ENCODE measurements around the gene GLT6D1. TPM values are rescaled to one million over a fixed set of nuclear protein-coding genes. Genes with fewer than 3 reads are reported as not detected.

The GLT6D1 gene
- polyA plus RNA-seq, 4 donors: not detected

- no peak for DNase-seq (ENCODE audit: low read depth in 4 of 4, low spot score in 3 of 4)
Measured at GRCh38 chr9:135666534-135667462, 27.5 kb upstream of the GLT6D1 start.

GRCh38 chr9:135665795-135666189 is 26.5 kb upstream of the GLT6D1 start:
- DNase-seq (ENCODE audit: low read depth in 4 of 4, low spot score in 3 of 4): no peak

- DNase-seq (ENCODE audit: low read depth in 4 of 4, low spot score in 3 of 4): no peak
Measured at GRCh38 chr9:135664801-135665794, 25.8 kb upstream of the GLT6D1 start.

GRCh38 chr9:135664266-135664665 is 24.9 kb upstream of the GLT6D1 start:
- no peak for DNase-seq (ENCODE audit: low read depth in 4 of 4, low spot score in 3 of 4)

- no peak for DNase-seq (ENCODE audit: low read depth in 4 of 4, low spot score in 3 of 4)
Measured at GRCh38 chr9:135663857-135664256, 24.5 kb upstream of the GLT6D1 start.

GRCh38 chr9:135663451-135663770 is 24.1 kb upstream of the GLT6D1 start:
- no peak for DNase-seq (ENCODE audit: low read depth in 4 of 4, low spot score in 3 of 4)

- DNase-seq (ENCODE audit: low read depth in 4 of 4, low spot score in 3 of 4): no peak
Measured at GRCh38 chr9:135662758-135663450, 23.6 kb upstream of the GLT6D1 start, which contains the start of gene LCN9. Gene LCN9 (plus strand): TSS chr9:135663309. CDS start chr9:135663322, 13 bp downstream.

GRCh38 chr9:135661816-135662560 is 22.6 kb upstream of the GLT6D1 start:
- no peak for DNase-seq (ENCODE audit: low read depth in 4 of 4, low spot score in 3 of 4)

- no peak for DNase-seq (ENCODE audit: low read depth in 4 of 4, low spot score in 3 of 4)
Measured at GRCh38 chr9:135660407-135660806, 21.1 kb upstream of the GLT6D1 start.

- no peak for DNase-seq (ENCODE audit: low read depth in 4 of 4, low spot score in 3 of 4)
Measured at GRCh38 chr9:135659252-135659651, 19.9 kb upstream of the GLT6D1 start.

GRCh38 chr9:135657416-135657815 is 18.1 kb upstream of the GLT6D1 start:
- DNase-seq (ENCODE audit: low read depth in 4 of 4, low spot score in 3 of 4): no peak

- DNase-seq (ENCODE audit: low read depth in 4 of 4, low spot score in 3 of 4): no peak
Measured at GRCh38 chr9:135655317-135655716, 16.0 kb upstream of the GLT6D1 start.

GRCh38 chr9:135650408-135650807 is 11.1 kb upstream of the GLT6D1 start:
- DNase-seq (ENCODE audit: low read depth in 4 of 4, low spot score in 3 of 4): no peak

- DNase-seq (ENCODE audit: low read depth in 4 of 4, low spot score in 3 of 4): no peak
Measured at GRCh38 chr9:135649508-135649907, 10.2 kb upstream of the GLT6D1 start.

GRCh38 chr9:135648494-135649410 is 9.4 kb upstream of the GLT6D1 start:
- DNase-seq (ENCODE audit: low read depth in 4 of 4, low spot score in 3 of 4): no peak

GRCh38 chr9:135647884-135648283 is 8.5 kb upstream of the GLT6D1 start:
- no peak for DNase-seq (ENCODE audit: low read depth in 4 of 4, low spot score in 3 of 4)

GRCh38 chr9:135644631-135645218 is 5.4 kb upstream of the GLT6D1 start:
- DNase-seq (ENCODE audit: low read depth in 4 of 4, low spot score in 3 of 4): no peak

- DNase-seq (ENCODE audit: low read depth in 4 of 4, low spot score in 3 of 4): no peak
Measured at GRCh38 chr9:135641745-135642144, 2.4 kb upstream of the GLT6D1 start.

GRCh38 chr9:135641047-135641446 is 1.7 kb upstream of the GLT6D1 start:
- no peak for DNase-seq (ENCODE audit: low read depth in 4 of 4, low spot score in 3 of 4)
